ENCODE data around the gene TECPR1. TPM values are rescaled to one million over a fixed set of nuclear protein-coding genes. Genes with fewer than 3 reads are reported as not detected.

The TECPR1 gene
- total RNA-seq, 1 donor from 2014 or later: 174 TPM

GRCh38 chr7:98166668-98166970 lies 85.4 kb downstream of the TECPR1 start:
- Mint-ChIP-seq H3K27me3 (ENCODE audit: unreplicated experiment) (no peaks in the 10 kb centered on the region), H3K27ac (ENCODE audit: unreplicated experiment) (no peak overlapping the region), H3K36me3 (ENCODE audit: unreplicated experiment) (no peaks in the 10 kb centered on the region), H3K4me1 (ENCODE audit: low read depth, unreplicated experiment) (no peaks in the 10 kb centered on the region), H3K9me3 (ENCODE audit: unreplicated experiment) (no peaks in the 10 kb centered on the region), H3K4me3 (ENCODE audit: unreplicated experiment) (no peak overlapping the region)
- no peak for DNase-seq
- TF ChIP-seq CTCF (IDR thresholded peaks at IDR 0.05; ENCODE audit: partially characterized antibody, unreplicated experiment): no peak

GRCh38 chr7:98165827-98166667 lies 86.0 kb downstream of the TECPR1 start:
- Mint-ChIP-seq H3K27ac (ENCODE audit: unreplicated experiment) (no peak overlapping the region), H3K27me3 (ENCODE audit: unreplicated experiment) (no peaks in the 10 kb centered on the region), H3K4me1 (ENCODE audit: low read depth, unreplicated experiment) (no peaks in the 10 kb centered on the region), H3K36me3 (ENCODE audit: unreplicated experiment) (no peaks in the 10 kb centered on the region), H3K9me3 (ENCODE audit: unreplicated experiment) (no peaks in the 10 kb centered on the region), H3K4me3 (ENCODE audit: unreplicated experiment) (no peak overlapping the region)
- DNase-seq: peak; percentile 77
- peak; percentile 55 for TF ChIP-seq CTCF (IDR thresholded peaks at IDR 0.05; ENCODE audit: partially characterized antibody, unreplicated experiment)

Other genes starting within 250 kb of the TECPR1 start
- gene LMTK2, start 145.4 kb downstream of the TECPR1 start, total RNA-seq (ENCODE audit: unreplicated experiment): 20.6 TPM
- gene BHLHA15, start 40.8 kb downstream of the TECPR1 start, total RNA-seq (ENCODE audit: unreplicated experiment): not detected
- gene BRI3, start 29.5 kb upstream of the TECPR1 start, total RNA-seq (ENCODE audit: unreplicated experiment): 176 TPM
- 0.66 TPM for gene BAIAP2L1, start 148.9 kb upstream of the TECPR1 start, total RNA-seq (ENCODE audit: unreplicated experiment)

All from glutamatergic neuron (in vitro differentiated cells).